NCI-H1048 (cell line): ENCODE measurements around the gene CLASP1.
"Not testable (repeated sequence)": the region's sequence is repeated elsewhere in the genome, so short reads cannot be mapped to it uniquely, and the experiment has no call there.

Source experiments
- DNase-seq: peaks from one replicate; lab custom pipeline; 2025; lab: John Stamatoyannopoulos, UW

The CLASP1 gene

GRCh38 chr2:121475811-121476571, 173.3 kb downstream of the CLASP1 start:
- DNase-seq: no peak

GRCh38 chr2:121473512-121473911, 175.8 kb downstream of the CLASP1 start:
- no peak for DNase-seq

GRCh38 chr2:121472470-121472993, 176.7 kb downstream of the CLASP1 start:
- no peak for DNase-seq

- DNase-seq: no peak
These were observed 177.5 kb downstream of the CLASP1 start for GRCh38 chr2:121471532-121472469.

- no peak for DNase-seq
These were observed 178.3 kb downstream of the CLASP1 start for GRCh38 chr2:121470917-121471316.

- no peak for DNase-seq
These were observed 179.9 kb downstream of the CLASP1 start for GRCh38 chr2:121469356-121469755.

- DNase-seq: no peak
These were observed 180.3 kb downstream of the CLASP1 start for GRCh38 chr2:121468936-121469335.

- DNase-seq: no peak
These were observed 190.0 kb downstream of the CLASP1 start for GRCh38 chr2:121459291-121459690.

- no peak for DNase-seq
These were observed 192.9 kb downstream of the CLASP1 start for GRCh38 chr2:121456325-121456724.

GRCh38 chr2:121455446-121455845, 193.8 kb downstream of the CLASP1 start:
- no peak for DNase-seq

GRCh38 chr2:121454549-121455090, 194.6 kb downstream of the CLASP1 start:
- DNase-seq: no peak

- DNase-seq: no peak
These were observed 197.9 kb downstream of the CLASP1 start for GRCh38 chr2:121451398-121451797.

GRCh38 chr2:121450301-121450700, 199.0 kb downstream of the CLASP1 start:
- no peak for DNase-seq

- no peak for DNase-seq
These were observed 202.5 kb downstream of the CLASP1 start for GRCh38 chr2:121446647-121447241.

GRCh38 chr2:121442889-121443288, 206.4 kb downstream of the CLASP1 start:
- no peak for DNase-seq

- not testable (repeated sequence) for DNase-seq
These were observed 211.0 kb downstream of the CLASP1 start for GRCh38 chr2:121438290-121438689.

- DNase-seq: no peak
These were observed 212.3 kb downstream of the CLASP1 start for GRCh38 chr2:121436918-121437317.

GRCh38 chr2:121435790-121436189, 213.5 kb downstream of the CLASP1 start:
- DNase-seq: no peak

- DNase-seq: no peak
These were observed 218.0 kb downstream of the CLASP1 start for GRCh38 chr2:121431214-121431613.

GRCh38 chr2:121429927-121430520, 219.2 kb downstream of the CLASP1 start:
- no peak for DNase-seq

GRCh38 chr2:121429119-121429903, 220.0 kb downstream of the CLASP1 start:
- DNase-seq: no peak
